HUES64 (cell line): ENCODE results near the gene WHAMM.

Experiments used
- H3K27ac ChIP-seq: 2 replicates; pipeline ENCODE4 v1.7.0; 2013; ENCODE audit warnings: low read depth, low read length, inconsistent platforms
- H3K27me3 ChIP-seq: 2 replicates; pipeline ENCODE4 v1.6.1; 2013; ENCODE audit warnings: mild to moderate bottlenecking, low read length; ENCODE audit not compliant: insufficient read depth
- H3K36me3 ChIP-seq: 2 replicates; pipeline ENCODE4 v1.6.1; 2013; ENCODE audit warnings: mild to moderate bottlenecking, low read length; ENCODE audit not compliant: insufficient read depth
- H3K4me1 ChIP-seq: 2 replicates; pipeline ENCODE4 v1.6.1; 2013; ENCODE audit warnings: mild to moderate bottlenecking, low read length, moderate library complexity; ENCODE audit not compliant: insufficient read depth
- H3K4me3 ChIP-seq: 2 replicates; pipeline ENCODE4 v1.5.1; 2013; ENCODE audit warnings: mild to moderate bottlenecking, low read length, moderate library complexity
- H3K9ac ChIP-seq: 2 replicates; pipeline ENCODE4 v1.6.1; 2013; ENCODE audit warnings: mild to moderate bottlenecking, low read depth, low read length
- H3K9me3 ChIP-seq: 2 replicates; pipeline ENCODE4 v1.6.1; 2013; ENCODE audit warnings: low read depth, low read length; ENCODE audit not compliant: insufficient read depth
- WGBS: fragments of 150-250, 120-280 bp; methylation state at CpG from one replicate; pipeline ENCODE4 v1.1.7; 2013; ENCODE audit warnings: missing lambda C conversion rate; 5-methylcytosine and 5-hydroxymethylcytosine counted together

The WHAMM gene

DNA sequence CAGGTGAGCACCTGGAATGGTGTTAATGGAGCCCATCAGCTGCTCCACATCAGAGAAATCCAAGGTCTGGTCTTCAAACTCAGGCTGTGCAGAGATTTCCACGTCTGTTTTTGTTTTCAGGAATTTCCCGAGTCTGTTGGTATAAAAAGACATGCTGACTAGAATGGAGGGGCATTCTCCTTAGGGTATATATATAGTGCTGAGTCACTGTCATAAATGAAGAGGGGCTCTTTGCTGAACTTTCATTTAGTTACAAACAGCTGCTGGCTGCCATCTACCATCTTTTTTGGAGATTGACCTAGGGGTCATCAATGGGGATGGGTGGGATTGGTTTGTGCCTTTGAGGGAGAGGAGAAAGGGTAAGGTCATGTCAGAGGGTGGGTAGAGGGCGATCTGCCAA, 30.7 kb upstream of the WHAMM start:
- H3K27ac ChIP-seq, result no peak overlapping the region
- H3K9me3 ChIP-seq, result no peaks in the 10 kb centered on the region
- 92% methylated on average over 3 of the region's 3 CpGs for WGBS
- no peak overlapping the region for H3K9ac ChIP-seq
- no peaks in the 10 kb centered on the region for H3K36me3 ChIP-seq
- H3K4me1 ChIP-seq, result no peaks in the 10 kb centered on the region
- no peaks in the 10 kb centered on the region; the same call in 1 of the 2 replicates for H3K27me3 ChIP-seq
- no peak overlapping the region for H3K4me3 ChIP-seq

- no peak overlapping the region for H3K4me3 ChIP-seq
- no peaks in the 10 kb centered on the region for H3K4me1 ChIP-seq
- no peaks in the 10 kb centered on the region for H3K36me3 ChIP-seq
- H3K27ac ChIP-seq, result no peak overlapping the region
- H3K9me3 ChIP-seq, result no peaks in the 10 kb centered on the region
- no peak overlapping the region for H3K9ac ChIP-seq
- no peaks in the 10 kb centered on the region for H3K27me3 ChIP-seq
- WGBS, result 90% methylated on average over 2 of the region's 4 CpGs
Observed at GRCh38 chr15:82781349-82781748, 28.1 kb upstream of the WHAMM start.

GRCh38 chr15:82788496-82788895, 20.9 kb upstream of the WHAMM start:
- Histone ChIP-seq H3K4me3 (no peak overlapping the region), H3K27me3 (no peaks in the 10 kb centered on the region), H3K9me3 (0 out of 2 replicates have a peak, but pooled peaks cover under 1% of the 10 kb centered on the region), H3K27ac (no peak overlapping the region), H3K36me3 (no peaks in the 10 kb centered on the region), H3K4me1 (no peaks in the 10 kb centered on the region), H3K9ac (no peak overlapping the region)
- 90% methylated on average over 2 of the region's 2 CpGs for WGBS

GRCh38 chr15:82789491-82789890, 19.9 kb upstream of the WHAMM start:
- Histone ChIP-seq H3K4me1 (no peaks in the 10 kb centered on the region), H3K27ac (no peak overlapping the region), H3K4me3 (no peak overlapping the region), H3K27me3 (no peaks in the 10 kb centered on the region), H3K9me3 (peaks cover 3% of the 10 kb centered on the region; the same call in 1 of the 2 replicates), H3K9ac (no peak overlapping the region), H3K36me3 (no peaks in the 10 kb centered on the region)
- 83% methylated on average over 1 of the region's 1 CpG for WGBS

DNA sequence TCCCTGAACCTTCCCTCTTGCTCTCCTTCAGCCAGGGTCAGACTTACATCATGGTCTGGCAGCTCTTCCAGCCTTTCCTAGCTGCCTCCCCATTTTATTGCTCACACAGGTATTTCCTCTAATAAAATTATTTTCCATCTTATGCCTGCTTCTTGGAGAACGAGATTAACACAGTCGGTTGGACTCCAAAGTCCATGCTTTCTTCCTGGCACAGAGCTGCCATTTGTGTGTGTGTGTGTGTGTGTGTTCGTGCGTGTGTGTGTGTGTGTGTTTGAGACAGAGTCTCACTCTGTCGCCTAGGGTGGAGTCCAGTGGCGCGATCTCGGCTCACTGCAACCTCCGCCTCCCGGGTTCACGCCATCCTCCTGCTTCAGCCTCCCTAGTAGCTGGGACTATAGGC, 19.1 kb upstream of the WHAMM start:
- no peak overlapping the region for H3K4me3 ChIP-seq
- peaks cover 3% of the 10 kb centered on the region; the same call in 1 of the 2 replicates for H3K9me3 ChIP-seq
- H3K27me3 ChIP-seq, result no peaks in the 10 kb centered on the region
- H3K4me1 ChIP-seq, result no peaks in the 10 kb centered on the region
- H3K27ac ChIP-seq, result no peak overlapping the region
- WGBS, result 82% methylated on average over 11 of the region's 11 CpGs
- H3K36me3 ChIP-seq, result no peaks in the 10 kb centered on the region
- no peak overlapping the region for H3K9ac ChIP-seq

DNA sequence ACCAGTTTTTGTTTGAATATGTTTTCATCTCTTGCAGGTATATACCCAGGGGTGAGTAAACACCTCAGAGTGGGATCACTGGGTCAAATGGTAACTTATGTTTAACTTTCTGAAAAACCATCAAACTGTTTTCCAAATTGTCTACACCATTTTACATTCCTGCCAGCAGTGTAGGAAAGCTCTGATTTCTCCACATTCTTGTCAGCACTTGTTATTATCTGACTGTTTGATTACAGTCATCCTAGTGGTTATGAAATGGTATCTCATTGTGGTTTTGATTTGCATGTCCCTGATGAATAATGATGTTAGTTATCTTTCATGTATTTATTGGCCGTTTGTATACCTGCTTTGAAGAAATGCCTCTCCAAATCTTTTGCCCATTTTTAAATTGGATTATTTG, 17.4 kb upstream of the WHAMM start:
- Histone ChIP-seq H3K36me3 (no peaks in the 10 kb centered on the region), H3K9ac (no peak overlapping the region), H3K27me3 (0 out of 2 replicates have a peak, but pooled peaks cover 2% of the 10 kb centered on the region), H3K4me3 (no peak overlapping the region), H3K27ac (no peak overlapping the region), H3K9me3 (peaks cover 3% of the 10 kb centered on the region; the same call in 1 of the 2 replicates), H3K4me1 (no peaks in the 10 kb centered on the region)
- WGBS, result 85% methylated on average over 1 of the region's 1 CpG

GRCh38 chr15:82793737-82794136, 15.7 kb upstream of the WHAMM start:
- 0 out of 2 replicates have a peak, but pooled peaks cover 2% of the 10 kb centered on the region for H3K27me3 ChIP-seq

GRCh38 chr15:82798104-82798503, 11.3 kb upstream of the WHAMM start:
- 80% methylated on average over 4 of the region's 4 CpGs for WGBS
- Histone ChIP-seq H3K4me3 (no peak overlapping the region), H3K36me3 (no peaks in the 10 kb centered on the region), H3K9ac (no peak overlapping the region), H3K4me1 (no peaks in the 10 kb centered on the region), H3K27me3 (peaks cover 25% of the 10 kb centered on the region), H3K27ac (no peak overlapping the region), H3K9me3 (peaks cover 3% of the 10 kb centered on the region; the same call in 1 of the 2 replicates)

More at GRCh38 chr15:82793737-82794136, 15.7 kb upstream of the WHAMM start:
- Histone ChIP-seq H3K4me1 (no peaks in the 10 kb centered on the region), H3K36me3 (no peaks in the 10 kb centered on the region), H3K9ac (no peak overlapping the region), H3K4me3 (no peak overlapping the region), H3K9me3 (peaks cover 3% of the 10 kb centered on the region; the same call in 1 of the 2 replicates), H3K27ac (no peak overlapping the region)

GRCh38 chr15:82798531-82799166, 10.8 kb upstream of the WHAMM start:
- Histone ChIP-seq H3K36me3 (no peaks in the 10 kb centered on the region), H3K27ac (no peak overlapping the region), H3K9me3 (peaks cover under 1% of the 10 kb centered on the region; the same call in 1 of the 2 replicates), H3K27me3 (peaks cover 30% of the 10 kb centered on the region), H3K4me3 (no peak overlapping the region), H3K4me1 (no peaks in the 10 kb centered on the region), H3K9ac (no peak overlapping the region)
- WGBS, result 83% methylated on average over 5 of the region's 5 CpGs

DNA sequence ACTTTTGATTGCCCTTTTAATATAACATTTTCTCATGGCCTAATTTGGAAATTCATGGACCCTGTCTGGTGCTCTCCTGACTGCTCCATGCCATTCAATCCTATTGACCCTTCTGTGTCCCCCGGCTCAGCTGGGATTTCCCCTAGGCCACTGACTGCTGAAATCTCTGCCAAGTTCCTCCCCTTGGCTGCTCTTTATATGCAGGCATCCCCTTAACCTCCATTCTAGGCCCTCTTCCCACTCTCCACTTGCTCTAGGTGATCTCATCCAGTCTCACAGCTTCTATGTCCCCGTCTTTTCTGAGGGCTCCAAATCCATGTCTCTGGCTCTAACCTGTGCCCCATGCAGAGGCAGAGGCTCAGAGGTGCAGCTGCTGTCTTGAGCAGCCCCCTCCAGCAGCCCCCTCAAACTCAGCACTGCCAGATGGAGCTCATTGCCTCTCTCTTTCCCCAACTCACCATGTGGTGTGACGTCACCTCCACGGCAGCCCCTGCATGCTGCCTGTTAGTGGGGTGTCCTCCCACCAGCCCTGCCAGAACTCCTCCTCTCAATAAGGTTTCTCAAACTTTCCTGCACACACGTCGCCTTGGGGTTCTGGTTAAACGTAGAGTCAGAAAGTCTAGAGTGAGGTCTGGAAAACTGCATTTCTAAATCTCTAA, 10.1 kb upstream of the WHAMM start:
- Histone ChIP-seq H3K27me3 (peaks cover 35% of the 10 kb centered on the region), H3K9ac (no peak overlapping the region), H3K4me1 (no peaks in the 10 kb centered on the region), H3K9me3 (no peaks in the 10 kb centered on the region), H3K36me3 (no peaks in the 10 kb centered on the region), H3K4me3 (no peak overlapping the region), H3K27ac (no peak overlapping the region)
- WGBS, result 85% methylated on average over 7 of the region's 7 CpGs

GRCh38 chr15:82802497-82802896, 6.9 kb upstream of the WHAMM start:
- Histone ChIP-seq H3K9ac (no peak overlapping the region), H3K27ac (no peak overlapping the region), H3K36me3 (no peaks in the 10 kb centered on the region), H3K4me1 (no peaks in the 10 kb centered on the region), H3K4me3 (no peak overlapping the region), H3K27me3 (peaks cover 38% of the 10 kb centered on the region), H3K9me3 (no peaks in the 10 kb centered on the region)
- 85% methylated on average over 1 of the region's 1 CpG for WGBS
